H1 (cell line): ENCODE results near the gene ACTG2. TPM values are rescaled to one million over a fixed set of nuclear protein-coding genes. Genes with fewer than 3 reads are reported as not detected.

ENCODE experiments used
- CTCF ChIA-PET: fragments of 300-600 bp; sonication (Branson Sonifier 250); formaldehyde crosslinking; loops from one replicate; lab custom pipeline; 2021; ENCODE audit not compliant: partially characterized antibody; lab: Charles Lee
- POLR2A ChIA-PET: fragments of 300-600 bp; sonication (Branson Sonifier 250); formaldehyde crosslinking; loops from one replicate; lab custom pipeline; 2021; ENCODE audit warnings: inconsistent platforms; ENCODE audit not compliant: partially characterized antibody; lab: Charles Lee
- DNase-seq, 2 experiments: peaks; one replicate each; pipeline versions ENCODE4 v3.0.0 to v3.0.0-alpha.2; 2010 to 2022; ENCODE audit warnings: low spot score in 2 of 2, low read depth in 1 of 2, mixed read lengths in 1 of 2
- FAIRE-seq: peaks from 2 replicates; lab custom pipeline; 2011; peaks lifted over from hg19 to GRCh38; lab: Jason Lieb, UNC
- H2AFZ ChIP-seq: 2 replicates; pipeline ENCODE4 v1.8.1; 2012; ENCODE audit warnings: low read length, inconsistent platforms
- H2AK5ac ChIP-seq: 2 replicates; pipeline ENCODE4 v1.6.1; 2013; ENCODE audit warnings: low read depth, low read length
- H2BK120ac ChIP-seq: replicated peaks from 2 replicates; pipeline ENCODE3; 2013; ENCODE audit warnings: low read depth, low read length, inconsistent platforms
- H2BK12ac ChIP-seq: 2 replicates; pipeline ENCODE4 v1.6.1; 2013; ENCODE audit warnings: low read depth, low read length
- H2BK15ac ChIP-seq: 2 replicates; pipeline ENCODE4 v1.6.1; 2013; ENCODE audit warnings: low read length
- H2BK20ac ChIP-seq: 2 replicates; pipeline ENCODE4 v1.6.1; 2013; ENCODE audit warnings: low read length
- H2BK5ac ChIP-seq: 2 replicates; pipeline ENCODE4 v1.6.1; 2013; ENCODE audit warnings: low read depth, low read length
- H3K14ac ChIP-seq: 2 replicates; pipeline ENCODE4 v1.6.1; 2013; ENCODE audit warnings: inconsistent platforms; ENCODE audit not compliant: insufficient read length
- H3K18ac ChIP-seq: 2 replicates; pipeline ENCODE4 v1.6.1; 2013; ENCODE audit warnings: low read length; ENCODE audit errors: extremely low read depth
- H3K23ac ChIP-seq: 2 replicates; pipeline ENCODE4 v1.6.1; 2013; ENCODE audit warnings: inconsistent platforms; ENCODE audit not compliant: insufficient read length
- H3K23me2 ChIP-seq: 2 replicates; pipeline ENCODE4 v1.6.1; 2013; ENCODE audit warnings: low read depth, low read length
- H3K27ac ChIP-seq: 2 replicates; pipeline ENCODE4 v1.6.1; 2011; ENCODE audit warnings: low read depth, low read length, inconsistent platforms
- H3K27me3 ChIP-seq, 4 experiments: replicated peaks in 1 of 4; 1 replicate in 1 of 4; 2 replicates in 3 of 4; pipeline versions ENCODE4 v1.6.1 to v1.8.1; 2011 to 2013; ENCODE audit warnings: low read length in 3 of 4, mild to moderate bottlenecking in 3 of 4, inconsistent platforms in 2 of 4, mixed read lengths in 2 of 4, moderate library complexity in 1 of 4; ENCODE audit not compliant: control insufficient read depth in 3 of 4, insufficient read depth in 3 of 4; ENCODE audit errors: extremely low read depth in 1 of 4
- H3K36me3 ChIP-seq, 4 experiments: 2 replicates each; pipeline versions ENCODE4 v1.6.1 to v1.8.1; 2011 to 2013; ENCODE audit warnings: mild to moderate bottlenecking in 4 of 4, low read length in 3 of 4, moderate library complexity in 2 of 4, control low read depth in 1 of 4, inconsistent platforms in 1 of 4; ENCODE audit not compliant: insufficient read depth in 4 of 4, control insufficient read depth in 2 of 4
- H3K4ac ChIP-seq: replicated peaks from 2 replicates; pipeline ENCODE3; 2013; ENCODE audit warnings: low read length, low read depth, mixed read lengths, inconsistent platforms; ENCODE audit not compliant: insufficient read length
- H3K4me1 ChIP-seq, 4 experiments: replicated peaks in 1 of 4; 1 replicate in 1 of 4; 2 replicates in 3 of 4; pipeline versions ENCODE4 v1.6.1 to v1.8.1; 2011 to 2013; ENCODE audit warnings: low read length in 3 of 4, inconsistent platforms in 2 of 4, mixed read lengths in 1 of 4; ENCODE audit not compliant: insufficient read depth in 4 of 4, control insufficient read depth in 3 of 4
- H3K4me2 ChIP-seq, 2 experiments: 2 replicates each; pipeline versions ENCODE4 v1.6.1 to v1.8.1; 2011 to 2013; ENCODE audit warnings: low read depth in 2 of 2, low read length in 2 of 2, control low read depth in 1 of 2, inconsistent platforms in 1 of 2, mild to moderate bottlenecking in 1 of 2; ENCODE audit not compliant: insufficient read depth in 1 of 2
- H3K4me3 ChIP-seq, 4 experiments: fragments of 200-600, 300-600 bp in 1 of 4; sonication (generic), shearing (Covaris generic), sonication (Bioruptor Twin) in 1 of 4; 2 replicates each; pipeline versions ENCODE4 v1.5.1 to v1.8.1; 2011 to 2016; ENCODE audit warnings: low read length in 4 of 4, low read depth in 3 of 4, control low read depth in 2 of 4, inconsistent platforms in 2 of 4, mild to moderate bottlenecking in 2 of 4, mixed read lengths in 1 of 4, moderate library complexity in 1 of 4; ENCODE audit not compliant: insufficient read depth in 2 of 4; ENCODE audit errors: extremely low read depth in 1 of 4
- H3K56ac ChIP-seq: replicated peaks from 2 replicates; pipeline ENCODE3; 2013; ENCODE audit warnings: low read depth, mild to moderate bottlenecking, mixed read lengths, low read length, inconsistent platforms; ENCODE audit not compliant: insufficient read length
- H3K79me1 ChIP-seq: 2 replicates; pipeline ENCODE4 v1.6.1; 2013; ENCODE audit warnings: low read depth, low read length, control low read depth
- H3K79me2 ChIP-seq, 2 experiments: 2 replicates each; pipeline versions ENCODE4 v1.6.1 to v1.8.1; 2012 to 2013; ENCODE audit warnings: low read length in 2 of 2, mild to moderate bottlenecking in 2 of 2, inconsistent platforms in 1 of 2; ENCODE audit not compliant: insufficient read depth in 2 of 2, control insufficient read depth in 1 of 2
- H3K9ac ChIP-seq, 4 experiments: replicated peaks in 1 of 4; 1 replicate in 1 of 4; 2 replicates in 3 of 4; pipeline versions ENCODE4 v1.6.1 to v1.8.1; 2011 to 2013; ENCODE audit warnings: low read depth in 3 of 4, low read length in 3 of 4, control low read depth in 2 of 4, mild to moderate bottlenecking in 2 of 4, moderate library complexity in 2 of 4, inconsistent platforms in 1 of 4; ENCODE audit errors: extremely low read depth in 1 of 4
- H3K9me3 ChIP-seq, 2 experiments: 2 replicates each; pipeline versions ENCODE4 v1.6.1 to v1.8.1; 2012 to 2013; ENCODE audit warnings: mild to moderate bottlenecking in 2 of 2, moderate library complexity in 2 of 2, control low read depth in 1 of 2, inconsistent platforms in 1 of 2, low read depth in 1 of 2, low read length in 1 of 2, mixed read lengths in 1 of 2; ENCODE audit not compliant: insufficient read depth in 2 of 2
- H4K20me1 ChIP-seq, 2 experiments: replicated peaks in 1 of 2; 2 replicates each; pipeline versions ENCODE3 to v1.8.1; 2011 to 2013; ENCODE audit warnings: inconsistent platforms in 2 of 2, low read length in 2 of 2, mild to moderate bottlenecking in 1 of 2; ENCODE audit not compliant: insufficient read depth in 2 of 2, control insufficient read depth in 1 of 2
- H4K5ac ChIP-seq: 2 replicates; pipeline ENCODE4 v1.6.1; 2013; ENCODE audit warnings: low read length, low read depth, mixed read lengths, inconsistent platforms; ENCODE audit not compliant: insufficient read length
- H4K8ac ChIP-seq: 2 replicates; pipeline ENCODE4 v1.8.0; 2013; ENCODE audit warnings: mild to moderate bottlenecking, moderate library complexity, low read length, inconsistent platforms; ENCODE audit not compliant: insufficient read depth; ENCODE audit errors: extremely low read depth
- H4K91ac ChIP-seq: replicated peaks from 2 replicates; pipeline ENCODE3; 2013; ENCODE audit warnings: low read length, mixed read lengths, inconsistent platforms; ENCODE audit not compliant: insufficient read length
- ASH2L ChIP-seq: fragments of 200-600, 300-600 bp; sonication (generic); IDR thresholded peaks from one replicate; pipeline ENCODE4 v1.7.1; 2017; ENCODE audit warnings: low read length
- EZH2 ChIP-seq: fragments of 200-600 bp; sonication (generic); IDR thresholded peaks from 2 replicates; pipeline ENCODE4 v1.7.1; 2012; ENCODE audit warnings: low read depth, mild to moderate bottlenecking, moderate library complexity, low read length, inconsistent platforms; ENCODE audit not compliant: severe bottlenecking
- GABPA ChIP-seq: IDR thresholded peaks from 2 replicates; pipeline ENCODE4 v1.6.1; 2011; ENCODE audit warnings: mild to moderate bottlenecking, low read length, moderate library complexity, borderline replicate concordance; ENCODE audit not compliant: insufficient read depth
- MAX ChIP-seq: IDR thresholded peaks from 2 replicates; pipeline ENCODE4 v1.6.1; 2012; ENCODE audit warnings: inconsistent platforms
- NANOG ChIP-seq: IDR thresholded peaks from 2 replicates; pipeline ENCODE4 v1.6.1; 2011; ENCODE audit warnings: low read length, low read depth, mild to moderate bottlenecking, inconsistent platforms; ENCODE audit not compliant: insufficient read depth, poor library complexity, severe bottlenecking
- POLR2AphosphoS5 ChIP-seq: IDR thresholded peaks from 2 replicates; pipeline ENCODE4 v1.6.1; 2011; ENCODE audit warnings: low read depth, low read length
- RBBP5 ChIP-seq: IDR thresholded peaks from 2 replicates; pipeline ENCODE4 v1.7.1; 2012; ENCODE audit warnings: low read depth, mild to moderate bottlenecking, inconsistent platforms, low read length, moderate library complexity, borderline replicate concordance
- SIN3A ChIP-seq, 2 experiments: IDR thresholded peaks in 1 of 2; conservative IDR thresholded peaks in 1 of 2; 2 replicates each; pipeline ENCODE4 v1.6.1; 2011 to 2012; ENCODE audit warnings: low read length in 2 of 2, improper control_type of control experiment in 1 of 2, low read depth in 1 of 2, mild to moderate bottlenecking in 1 of 2
- SIRT6 ChIP-seq: IDR thresholded peaks from one replicate; pipeline ENCODE4 v1.7.1; 2012; ENCODE audit warnings: low read length, inconsistent platforms
- SIX5 ChIP-seq: IDR thresholded peaks from 2 replicates; pipeline ENCODE4 v1.6.1; 2011; ENCODE audit warnings: mild to moderate bottlenecking, low read depth, low read length
- SP4 ChIP-seq: IDR thresholded peaks from 2 replicates; pipeline ENCODE4 v1.6.1; 2012; ENCODE audit warnings: low read length, inconsistent platforms
- TEAD4 ChIP-seq: IDR thresholded peaks from 2 replicates; pipeline ENCODE4 v1.6.1; 2012; ENCODE audit warnings: low read depth, low read length, inconsistent platforms, mixed read lengths
- ZNF274 ChIP-seq: IDR thresholded peaks from 2 replicates; pipeline ENCODE4 v1.7.0; 2012; ENCODE audit warnings: low read length, borderline replicate concordance; ENCODE audit errors: extremely low read depth
- WGBS, 2 experiments: shearing (Covaris generic) in 1 of 2; methylation state at CpG; one replicate each; pipeline versions ENCODE4 v1.1.6 to v1.1.7; 2013 to 2015; ENCODE audit warnings: low lambda C conversion rate in 2 of 2, mixed read lengths in 2 of 2, inconsistent platforms in 1 of 2, low coverage in 1 of 2, missing lambda C conversion rate in 1 of 2; ENCODE audit not compliant: insufficient replicate concordance in 2 of 2, insufficient coverage in 1 of 2, insufficient read length in 1 of 2; ENCODE audit errors: extremely low coverage in 1 of 2, missing lambda C conversion rate in 1 of 2; 5-methylcytosine and 5-hydroxymethylcytosine counted together
- polyA plus RNA-seq, 7 experiments: library from polyadenylated mRNA; depleted of rRNA in 3 of 7; stranded (reverse) in 5 of 7; unstranded in 2 of 7; fragments of >200 nt in 5 of 7; fragments of 200-250 nt in 2 of 7; gene quantifications; 1 replicate in 5 of 7; 2 replicates in 1 of 7; 4 replicates in 1 of 7; pipeline versions ENCODE4 v1.2.1 to v1.2.3, GENCODE V29; 2011 to 2013; ENCODE audit warnings: missing spikeins in 2 of 7, mixed read lengths in 2 of 7
- total RNA-seq: library from RNA; stranded (reverse); fragmentation: NEBNext Ultra II Directional; extraction: Animal tissue kit (Norgen Biotek cat#: 25700); gene quantifications from 2 replicates; pipeline ENCODE4 v1.2.1, GENCODE V29; 2021

The ACTG2 gene
- total and polyA plus RNA-seq, 2 of the 8 experiments (the other 6 are each of a cell fraction or from before 2014, with no cell fraction given), result 6.2 to 13.7 TPM

GRCh38 chr2:73925853-73926492, 33.2 kb downstream of the ACTG2 start:
- no peak overlapping the region for H2BK20ac ChIP-seq
- no peak overlapping the region for H2BK5ac ChIP-seq
- H2BK15ac ChIP-seq, result no peak overlapping the region
- no peak overlapping the region for H2AK5ac ChIP-seq
- no peaks in the 10 kb centered on the region for H3K27me3 ChIP-seq
- no peak overlapping the region for H2BK12ac ChIP-seq
- H3K4ac ChIP-seq, result no peak overlapping the region
- no peak overlapping the region for H3K18ac ChIP-seq
- no peaks in the 10 kb centered on the region; the same call in 1 of the 2 replicates for H3K79me1 ChIP-seq
- no peak overlapping the region for H3K27ac ChIP-seq
- H3K23me2 ChIP-seq, result no peaks in the 10 kb centered on the region
- no peak overlapping the region for H3K56ac ChIP-seq
- H3K79me2 ChIP-seq, result peaks cover 8 to 39% of the 10 kb centered on the region in 2 experiments
- POLR2A ChIA-PET, result no interaction called here
- no peak overlapping the region for H2BK120ac ChIP-seq
- H3K4me1 ChIP-seq, result peaks cover under 1 to 9% (median 5%) of the 10 kb centered on the region in 4 experiments; a peak in 6 of 7 replicates
- 0 out of 2 replicates have a peak overlapping the region, but pooled peaks have one; percentile 27 for H2AFZ ChIP-seq
- no peak overlapping the region for H4K5ac ChIP-seq
- peaks cover 0 to 3% of the 10 kb centered on the region in 2 experiments for H4K20me1 ChIP-seq
- CTCF ChIA-PET, result interaction anchor here (1.0 to 1.2 kb wide), 3 partner anchors 10 to 125 kb away, joined by 3 read pairs; no protein-coding TSS in a partner anchor
- peak overlapping the region; percentile 31 to 68; a peak in 3 of 4 replicates for H3K4me2 ChIP-seq
- 79% methylated on average over 13 of the region's 13 CpGs; no CpG with 5 or more reads in 1 of the 2 experiments for WGBS, 2 experiments
- no peak overlapping the region for H3K14ac ChIP-seq
- DNase-seq (no peak), FAIRE-seq (no peak)
- H4K91ac ChIP-seq, result peak overlapping the region; percentile 5
- H3K4me3 ChIP-seq, result peak overlapping the region in 2 of 4 experiments; percentile 96 to 97; a peak in 4 of 8 replicates
- no peaks in the 10 kb centered on the region for H3K36me3 ChIP-seq
- H3K23ac ChIP-seq, result no peak overlapping the region
- H3K9ac ChIP-seq, result no peak overlapping the region
- no peak overlapping the region; the same call in 1 of the 2 replicates for H4K8ac ChIP-seq
- no peaks in the 10 kb centered on the region for H3K9me3 ChIP-seq
- TF ChIP-seq POLR2AphosphoS5 (no peak), RBBP5 (no peak), ZNF274 (no peak), SIRT6 (no peak), EZH2 (no peak), MAX (no peak), ASH2L (no peak), GABPA (no peak), SIN3A (conservative IDR thresholded peaks at IDR 0.05 in 1 of 2, IDR thresholded peaks at IDR 0.05 in 1 of 2; ENCODE audit: low read depth in 1 of 2, low read length in 2 of 2) (no peak), TEAD4 (no peak), SP4 (no peak), SIX5 (no peak), NANOG (no peak)
